ENCODE data around the gene AOPEP.

The AOPEP gene

DNA sequence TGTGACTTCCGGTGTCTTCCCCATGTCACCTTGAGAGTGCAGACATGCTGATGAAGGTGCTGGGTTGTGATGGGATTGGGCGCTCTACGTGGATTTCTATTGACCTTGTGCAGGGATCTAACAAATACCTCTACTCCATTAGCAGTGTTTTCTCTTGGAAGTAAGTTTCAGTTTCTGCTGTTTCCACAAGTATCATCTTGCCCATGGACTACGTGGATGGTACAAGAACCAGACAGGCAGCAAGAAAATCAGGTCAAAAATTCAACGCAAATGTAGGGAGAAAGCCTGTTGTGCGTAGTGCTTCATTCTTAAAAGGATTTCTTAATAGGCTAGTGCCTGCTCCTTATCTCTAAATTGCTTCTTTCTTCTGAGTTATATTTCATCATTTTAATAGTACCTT is 60.8 kb downstream of the AOPEP start:
- H3K36me3 Mint-ChIP-seq: peaks cover 2% of the 10 kb centered on the region
- H3K4me1 Mint-ChIP-seq: peaks cover 7% of the 10 kb centered on the region
- no peak overlapping the region for H3K27ac Mint-ChIP-seq
- H3K4me3 Mint-ChIP-seq: no peak overlapping the region
- no peaks in the 10 kb centered on the region for H3K27me3 Mint-ChIP-seq
- no peaks in the 10 kb centered on the region for H3K9me3 Mint-ChIP-seq

DNA sequence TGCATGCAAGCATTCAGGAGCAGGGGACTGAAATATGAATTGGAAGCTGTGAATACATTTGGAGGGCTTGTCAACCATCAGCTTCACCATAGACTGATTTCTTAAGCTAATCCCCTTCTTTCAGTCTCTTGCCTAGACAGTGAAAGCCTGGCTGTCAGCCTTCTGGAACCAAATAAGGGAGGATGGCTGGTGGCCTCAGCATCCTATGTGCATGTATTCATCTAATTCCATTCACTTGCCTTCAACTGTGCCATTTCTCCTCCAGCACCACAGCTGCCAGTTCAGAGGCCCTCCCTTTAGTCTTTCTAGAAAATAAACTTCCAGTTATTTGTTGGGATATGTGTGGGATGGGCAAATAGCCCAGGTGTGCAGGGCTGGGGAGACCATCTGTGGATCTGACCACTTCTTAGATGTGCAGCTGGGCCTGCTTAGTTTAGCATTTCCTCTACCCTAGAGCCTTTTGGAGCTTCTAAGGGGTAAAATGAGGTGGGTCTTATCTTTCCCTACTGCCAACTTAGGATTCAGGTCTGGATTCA is 62.1 kb downstream of the AOPEP start:
- no peak overlapping the region for H3K4me3 Mint-ChIP-seq
- peaks cover 10% of the 10 kb centered on the region for H3K36me3 Mint-ChIP-seq
- no peak overlapping the region for H3K27ac Mint-ChIP-seq
- H3K27me3 Mint-ChIP-seq: no peaks in the 10 kb centered on the region
- no peaks in the 10 kb centered on the region for H3K9me3 Mint-ChIP-seq
- peaks cover 7% of the 10 kb centered on the region for H3K4me1 Mint-ChIP-seq

DNA sequence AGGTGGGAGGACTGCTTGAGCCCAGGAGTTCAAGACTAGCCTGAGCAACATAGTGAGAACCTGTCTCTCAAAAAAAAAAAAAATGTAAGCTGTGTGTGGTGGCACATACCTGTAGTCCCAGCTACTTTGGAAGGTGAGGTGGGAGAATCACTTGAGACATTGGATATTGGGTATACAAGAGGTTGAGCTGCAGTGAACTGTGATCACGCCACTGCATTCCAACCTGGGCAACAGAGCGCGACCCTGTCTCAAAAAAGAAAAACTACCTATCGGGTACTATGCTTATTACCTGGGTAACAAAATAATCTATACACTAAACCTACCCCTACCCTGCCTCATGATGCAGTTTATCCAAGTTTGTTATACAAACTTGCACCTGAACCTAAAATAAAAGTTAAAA is 64.9 kb downstream of the AOPEP start:
- Mint-ChIP-seq H3K9me3 (no peaks in the 10 kb centered on the region), H3K36me3 (peaks cover 17% of the 10 kb centered on the region), H3K4me3 (no peak overlapping the region)

DNA sequence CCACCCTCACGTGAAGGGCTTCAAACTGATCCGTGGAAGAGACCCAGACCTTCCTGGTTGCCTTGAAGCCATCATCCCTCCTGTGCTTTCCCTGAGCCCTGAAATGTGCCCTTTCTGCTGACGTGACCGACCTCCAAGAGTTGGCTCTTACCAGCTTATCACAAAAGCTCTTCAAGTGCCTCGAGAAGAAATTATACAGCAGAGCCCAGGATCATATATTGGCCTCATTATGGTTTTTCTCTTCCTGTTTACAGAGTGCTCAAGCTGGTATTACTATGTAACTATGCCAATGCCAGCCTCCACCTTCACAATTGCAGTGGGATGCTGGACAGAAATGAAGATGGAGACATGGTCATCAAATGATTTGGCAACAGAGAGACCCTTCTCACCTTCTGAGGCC is 66.0 kb downstream of the AOPEP start:
- no peaks in the 10 kb centered on the region for H3K27me3 Mint-ChIP-seq
- H3K27ac Mint-ChIP-seq: no peak overlapping the region
- H3K9me3 Mint-ChIP-seq: no peaks in the 10 kb centered on the region
- H3K4me3 Mint-ChIP-seq: no peak overlapping the region
- H3K4me1 Mint-ChIP-seq: no peaks in the 10 kb centered on the region
- H3K36me3 Mint-ChIP-seq: peaks cover 21% of the 10 kb centered on the region

More for the DNA sequence above, 64.9 kb downstream of the AOPEP start:
- peaks cover 7% of the 10 kb centered on the region for H3K4me1 Mint-ChIP-seq
- H3K27me3 Mint-ChIP-seq: no peaks in the 10 kb centered on the region
- no peak overlapping the region for H3K27ac Mint-ChIP-seq

DNA sequence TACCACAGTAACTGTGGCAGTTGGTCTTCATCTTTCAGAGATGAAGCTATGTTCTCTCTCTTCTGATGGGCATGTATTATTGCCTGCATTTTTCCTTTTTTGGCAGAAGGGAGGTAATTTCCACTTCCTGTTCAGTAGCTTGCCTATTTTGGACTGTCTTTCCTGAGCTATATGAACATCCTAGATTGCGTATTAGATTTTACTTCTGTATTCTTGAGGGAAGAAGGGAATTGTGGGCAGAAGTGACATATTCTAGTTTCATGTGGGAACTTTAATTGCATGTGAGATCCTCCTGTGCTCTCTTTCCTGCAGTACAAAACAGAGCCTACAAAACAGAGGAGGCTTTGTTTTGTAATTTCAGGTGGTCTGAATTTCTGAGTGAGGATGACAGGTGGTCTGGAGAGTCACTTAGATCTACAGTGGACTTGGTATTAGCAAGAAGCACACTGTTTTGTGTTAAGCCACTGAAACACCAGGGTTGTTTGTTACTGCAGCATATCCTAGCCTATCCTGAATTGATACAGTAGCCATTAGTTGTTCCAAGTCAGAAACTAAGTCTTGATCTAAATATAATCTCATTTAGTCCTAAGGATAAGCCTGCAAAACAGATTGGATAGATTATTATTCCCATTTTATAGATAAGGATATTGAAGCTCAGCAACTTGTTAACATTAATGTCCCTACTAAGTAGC is 68.1 kb downstream of the AOPEP start:
- Mint-ChIP-seq H3K27me3 (no peaks in the 10 kb centered on the region), H3K27ac (no peak overlapping the region), H3K9me3 (no peaks in the 10 kb centered on the region), H3K4me1 (no peaks in the 10 kb centered on the region), H3K36me3 (peaks cover 25% of the 10 kb centered on the region), H3K4me3 (no peak overlapping the region)

DNA sequence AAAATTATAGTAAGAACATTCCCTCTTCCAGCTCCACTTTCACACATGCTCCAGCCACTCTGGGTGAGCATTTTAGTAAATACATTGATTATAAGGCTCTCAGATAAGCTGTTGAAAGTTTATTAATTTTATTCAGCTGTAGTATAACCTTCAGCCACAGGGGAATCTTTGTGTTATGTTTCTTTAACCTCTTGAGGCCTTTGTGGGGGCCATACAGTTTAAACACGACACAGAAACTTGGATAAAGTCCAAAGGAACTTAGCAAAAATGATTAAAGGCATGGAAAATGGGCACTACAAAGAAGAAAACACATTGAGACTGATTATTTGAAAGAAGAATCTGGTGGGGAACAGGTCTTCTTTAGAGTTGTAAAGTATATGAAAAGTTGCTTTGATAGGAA is 70.2 kb downstream of the AOPEP start:
- Mint-ChIP-seq H3K4me3 (no peak overlapping the region), H3K36me3 (peaks cover 32% of the 10 kb centered on the region), H3K27ac (no peak overlapping the region), H3K9me3 (no peaks in the 10 kb centered on the region), H3K27me3 (no peaks in the 10 kb centered on the region), H3K4me1 (no peaks in the 10 kb centered on the region)

DNA sequence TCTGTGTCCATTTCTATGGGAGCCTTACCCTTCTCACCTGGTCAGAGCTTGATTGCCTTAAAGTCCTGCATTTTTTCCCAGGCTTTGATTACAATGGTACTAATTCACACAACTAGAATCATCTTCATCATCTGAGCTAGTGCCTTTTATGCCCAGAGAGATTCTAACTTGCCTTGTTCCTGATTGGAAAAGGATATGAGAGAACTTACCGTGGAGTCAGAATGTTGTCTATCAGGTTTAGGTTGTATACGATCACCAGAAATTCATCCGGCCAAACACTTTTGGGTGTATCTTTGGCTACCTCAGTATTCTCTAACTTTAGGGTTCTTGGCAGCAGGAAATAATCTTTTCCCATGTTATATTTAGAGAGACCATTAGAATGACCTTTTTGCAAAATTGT is 71.7 kb downstream of the AOPEP start:
- Mint-ChIP-seq H3K4me3 (no peak overlapping the region), H3K27me3 (no peaks in the 10 kb centered on the region), H3K36me3 (peaks cover 30% of the 10 kb centered on the region), H3K4me1 (peaks cover 4% of the 10 kb centered on the region), H3K9me3 (no peaks in the 10 kb centered on the region), H3K27ac (no peak overlapping the region)

DNA sequence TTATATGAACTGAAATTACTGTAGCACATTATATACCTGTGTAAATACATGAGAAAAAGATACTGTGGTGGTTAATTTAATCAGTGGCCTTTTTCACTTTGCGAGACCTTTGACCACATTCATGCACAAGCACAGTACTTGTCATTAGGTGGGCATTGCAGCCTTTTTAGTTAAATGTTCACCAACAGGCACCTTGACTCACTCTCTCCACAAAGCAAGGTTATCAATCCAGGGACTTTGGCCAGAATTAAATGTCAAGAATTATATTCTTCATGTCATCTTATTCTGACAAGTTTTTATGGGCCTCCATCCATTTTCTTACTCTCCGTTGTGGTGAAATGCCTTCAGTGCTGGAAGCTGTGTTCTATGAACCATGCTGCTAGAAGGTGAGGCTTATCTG is 72.2 kb downstream of the AOPEP start:
- Mint-ChIP-seq H3K4me1 (peaks cover 4% of the 10 kb centered on the region), H3K4me3 (no peak overlapping the region), H3K9me3 (no peaks in the 10 kb centered on the region), H3K27ac (no peak overlapping the region), H3K36me3 (peaks cover 29% of the 10 kb centered on the region), H3K27me3 (no peaks in the 10 kb centered on the region)

DNA sequence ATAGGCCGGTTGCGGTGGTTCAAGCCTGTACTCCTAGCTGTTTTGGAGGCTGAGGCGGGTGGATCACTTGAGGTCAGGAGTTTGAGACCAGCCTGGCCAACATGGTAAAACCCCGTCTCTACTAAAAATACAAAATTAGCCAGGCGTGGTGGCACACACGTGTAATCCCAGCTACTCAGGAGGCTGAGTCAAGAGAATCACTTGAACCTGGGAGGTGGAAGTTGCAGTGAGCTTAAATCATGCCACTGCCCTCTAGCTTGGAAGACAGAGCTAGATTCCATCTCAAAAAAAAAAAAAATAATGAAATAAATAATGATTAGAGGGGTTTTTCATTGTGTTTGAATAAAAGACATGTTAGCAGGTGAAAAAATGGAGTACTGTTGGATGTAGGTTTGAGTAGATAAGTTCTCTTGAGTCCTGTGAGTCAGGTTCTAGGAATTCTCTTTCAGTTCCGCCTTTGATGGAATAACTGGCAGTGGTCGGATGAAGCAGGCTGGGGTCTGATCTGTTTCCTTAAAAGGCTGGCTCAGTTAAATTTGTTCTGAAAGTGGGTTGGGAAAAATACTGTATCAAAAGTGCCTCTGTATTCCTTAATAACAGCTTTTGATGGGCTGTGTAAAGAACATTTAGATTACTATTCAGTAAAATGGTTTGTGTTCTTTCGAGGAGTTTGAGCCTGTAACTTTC is 73.2 kb downstream of the AOPEP start:
- no peaks in the 10 kb centered on the region for H3K27me3 Mint-ChIP-seq
- H3K27ac Mint-ChIP-seq: no peak overlapping the region
- no peak overlapping the region for H3K4me3 Mint-ChIP-seq
- H3K4me1 Mint-ChIP-seq: peaks cover 4% of the 10 kb centered on the region
- no peaks in the 10 kb centered on the region for H3K9me3 Mint-ChIP-seq
- peaks cover 29% of the 10 kb centered on the region for H3K36me3 Mint-ChIP-seq

DNA sequence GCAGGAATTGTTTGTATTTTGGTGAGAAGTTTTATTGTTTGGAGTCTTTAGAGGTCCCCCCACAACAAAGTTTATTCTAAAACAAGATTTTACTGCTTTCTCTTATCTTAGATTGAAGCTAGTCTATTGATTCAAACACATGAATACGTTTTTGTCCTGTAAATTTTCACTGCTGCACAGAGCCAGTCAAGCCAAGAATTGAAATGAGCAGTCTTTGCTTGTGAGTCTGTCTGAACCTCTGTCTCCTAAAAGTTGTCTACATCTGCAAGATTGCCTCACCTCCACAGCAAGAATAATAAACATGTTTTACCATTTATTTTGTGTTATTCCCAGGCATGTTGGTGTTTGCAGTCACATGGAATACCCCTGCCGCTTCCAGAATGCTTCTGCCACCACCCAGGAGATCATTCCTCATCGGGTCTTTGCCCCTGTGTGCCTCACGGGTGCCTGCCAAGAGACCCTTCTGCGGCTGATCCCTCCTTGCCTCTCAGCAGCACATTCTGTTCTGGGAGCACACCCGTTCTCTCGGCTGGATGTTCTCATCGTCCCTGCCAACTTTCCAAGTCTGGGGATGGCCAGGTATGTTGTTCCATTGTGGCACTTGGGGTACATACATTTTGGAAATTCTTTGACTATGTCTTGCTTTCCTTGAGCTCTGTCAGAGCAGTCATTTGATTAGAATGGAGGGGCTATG is 74.1 kb downstream of the AOPEP start:
- no peaks in the 10 kb centered on the region for H3K9me3 Mint-ChIP-seq
- no peak overlapping the region for H3K27ac Mint-ChIP-seq
- H3K36me3 Mint-ChIP-seq: peaks cover 26% of the 10 kb centered on the region

DNA sequence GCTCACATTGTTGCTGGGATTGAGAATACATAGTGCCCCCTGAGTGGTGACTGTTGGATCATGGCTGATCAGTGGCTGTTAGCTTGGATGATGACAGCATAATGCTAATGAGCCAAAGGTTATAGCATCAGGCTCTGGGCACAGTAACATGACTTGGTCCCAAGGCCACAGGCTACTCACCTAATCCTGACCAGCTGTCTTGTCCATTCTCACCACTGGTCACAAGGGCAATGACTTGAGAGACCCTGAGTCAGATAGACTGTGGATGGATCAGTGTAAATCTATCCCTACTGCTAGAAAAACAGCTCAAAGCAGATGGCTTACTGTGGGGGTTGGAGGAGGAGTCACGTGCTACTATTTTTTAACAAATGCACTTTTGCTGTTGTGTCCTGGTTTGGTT is 74.7 kb downstream of the AOPEP start:
- H3K27me3 Mint-ChIP-seq: no peaks in the 10 kb centered on the region
- peaks cover 25% of the 10 kb centered on the region for H3K36me3 Mint-ChIP-seq
- no peak overlapping the region for H3K4me3 Mint-ChIP-seq
- no peaks in the 10 kb centered on the region for H3K9me3 Mint-ChIP-seq
- H3K4me1 Mint-ChIP-seq: peaks cover 7% of the 10 kb centered on the region
- H3K27ac Mint-ChIP-seq: no peak overlapping the region

More for the DNA sequence above, 74.1 kb downstream of the AOPEP start:
- H3K4me3 Mint-ChIP-seq: no peak overlapping the region
- peaks cover 4% of the 10 kb centered on the region for H3K4me1 Mint-ChIP-seq
- no peaks in the 10 kb centered on the region for H3K27me3 Mint-ChIP-seq

DNA sequence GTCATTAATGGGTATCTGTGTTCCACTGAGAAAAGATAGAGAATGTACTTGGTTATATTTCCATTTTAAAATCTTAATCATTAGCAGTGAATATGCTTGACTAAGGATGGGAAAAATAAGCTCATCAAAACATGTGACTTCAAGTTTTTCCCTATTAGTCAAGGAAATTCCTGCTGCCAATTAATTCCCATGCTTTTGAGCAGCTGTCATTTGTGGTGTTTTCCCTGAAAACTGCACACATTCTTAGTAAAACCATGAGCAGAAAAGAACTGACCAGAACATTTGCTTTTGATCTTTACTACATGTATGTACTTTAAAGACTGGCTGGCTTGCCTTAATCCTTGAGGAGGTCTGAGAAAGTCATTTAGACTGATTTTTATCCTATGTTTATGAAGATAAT is 75.2 kb downstream of the AOPEP start:
- peaks cover 26% of the 10 kb centered on the region for H3K36me3 Mint-ChIP-seq
- no peaks in the 10 kb centered on the region for H3K9me3 Mint-ChIP-seq
- no peak overlapping the region for H3K27ac Mint-ChIP-seq
- no peaks in the 10 kb centered on the region for H3K27me3 Mint-ChIP-seq
- peaks cover 11% of the 10 kb centered on the region for H3K4me1 Mint-ChIP-seq
- no peak overlapping the region for H3K4me3 Mint-ChIP-seq

DNA sequence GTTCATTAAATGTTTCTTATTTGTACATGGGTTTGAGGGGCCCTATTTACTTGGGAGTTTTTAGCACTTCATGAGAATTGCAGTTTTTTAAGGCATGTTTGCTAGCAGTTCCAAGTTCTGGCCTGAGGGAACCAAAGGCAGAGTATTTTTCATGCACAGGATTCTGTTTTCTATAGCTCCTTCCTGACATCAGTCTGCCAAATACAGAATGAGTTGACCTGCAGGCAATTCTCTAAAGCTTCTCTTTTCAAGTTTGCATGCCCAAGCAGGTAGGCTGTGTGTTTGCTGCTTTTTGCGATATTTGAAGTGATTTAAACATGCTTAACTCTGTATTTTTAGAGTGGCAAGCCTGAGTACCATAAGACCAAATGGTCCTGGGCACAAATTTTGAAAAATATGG is 75.8 kb downstream of the AOPEP start:
- H3K27ac Mint-ChIP-seq: no peak overlapping the region
- peaks cover 11% of the 10 kb centered on the region for H3K4me1 Mint-ChIP-seq

DNA sequence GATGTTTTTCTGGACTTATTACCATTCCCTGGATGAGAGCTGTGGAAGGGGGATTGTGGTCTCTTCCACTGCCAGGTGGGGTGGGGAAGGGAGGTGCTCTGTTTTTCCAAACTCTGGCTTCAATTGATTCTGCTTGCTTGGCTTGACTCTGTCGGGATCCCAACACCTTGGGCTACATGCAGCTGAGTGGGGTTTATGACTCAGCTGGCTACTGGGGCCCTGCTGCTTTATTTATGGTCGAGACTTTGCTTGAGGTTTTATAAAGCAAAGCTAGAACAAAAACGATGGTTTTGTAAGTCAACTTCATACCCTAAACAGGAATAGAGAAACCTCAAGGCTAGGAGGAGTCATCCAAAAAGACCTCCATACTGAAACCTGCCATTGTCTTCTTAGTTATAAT is 76.3 kb downstream of the AOPEP start:
- no peaks in the 10 kb centered on the region for H3K9me3 Mint-ChIP-seq
- H3K4me1 Mint-ChIP-seq: peaks cover 11% of the 10 kb centered on the region
- H3K36me3 Mint-ChIP-seq: peaks cover 28% of the 10 kb centered on the region
- H3K27ac Mint-ChIP-seq: no peak overlapping the region
- no peaks in the 10 kb centered on the region for H3K27me3 Mint-ChIP-seq
- no peak overlapping the region for H3K4me3 Mint-ChIP-seq

More for the DNA sequence above, 75.8 kb downstream of the AOPEP start:
- Mint-ChIP-seq H3K27me3 (no peaks in the 10 kb centered on the region), H3K4me3 (no peak overlapping the region), H3K36me3 (peaks cover 23% of the 10 kb centered on the region), H3K9me3 (no peaks in the 10 kb centered on the region)

DNA sequence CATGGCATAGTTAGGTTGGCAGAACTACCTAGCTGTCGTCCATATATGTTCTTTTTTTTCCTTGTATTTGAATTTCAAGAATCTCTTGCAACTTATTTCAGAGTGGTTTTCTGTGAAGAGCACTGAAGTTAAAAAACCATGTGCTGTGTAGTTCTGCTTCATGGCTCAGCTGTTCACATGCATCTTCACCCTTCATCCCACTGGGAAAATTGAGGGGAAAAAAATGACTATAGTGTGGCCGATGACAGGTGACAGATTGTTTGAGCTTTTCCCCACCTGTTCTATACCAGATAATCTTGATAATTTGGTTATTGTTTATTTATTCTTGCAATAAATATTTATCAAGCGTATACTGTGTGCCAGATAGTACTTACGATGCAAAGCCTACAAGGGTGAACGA is 77.8 kb downstream of the AOPEP start:
- Mint-ChIP-seq H3K4me1 (peaks cover 11% of the 10 kb centered on the region), H3K27me3 (no peaks in the 10 kb centered on the region), H3K27ac (no peak overlapping the region), H3K36me3 (peaks cover 26% of the 10 kb centered on the region), H3K9me3 (no peaks in the 10 kb centered on the region), H3K4me3 (no peak overlapping the region)

DNA sequence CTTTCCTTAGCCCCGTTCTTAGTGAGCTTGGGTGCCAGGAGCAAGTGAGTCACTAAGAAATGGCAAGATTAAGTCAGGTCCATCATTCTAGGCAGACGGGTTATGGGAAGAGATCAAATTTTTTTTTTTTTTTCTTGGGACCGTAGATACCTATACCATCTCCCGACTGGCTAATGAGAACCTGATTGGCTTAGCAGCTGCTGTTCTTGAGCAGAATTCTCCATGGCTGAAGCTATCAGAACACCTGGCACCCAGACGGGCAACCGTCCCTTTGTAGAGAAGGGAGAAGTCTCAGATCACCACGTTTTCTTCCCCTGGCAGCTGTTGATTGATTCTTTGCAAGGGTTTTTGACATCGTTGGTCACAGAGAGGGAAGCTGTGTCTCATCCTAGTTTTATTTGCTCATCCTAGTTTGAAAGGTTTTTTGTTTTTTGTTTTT is 78.6 kb downstream of the AOPEP start:
- no peak overlapping the region for H3K27ac Mint-ChIP-seq
- no peaks in the 10 kb centered on the region for H3K27me3 Mint-ChIP-seq
- H3K4me1 Mint-ChIP-seq: peaks cover 11% of the 10 kb centered on the region
- no peak overlapping the region for H3K4me3 Mint-ChIP-seq
- peaks cover 26% of the 10 kb centered on the region for H3K36me3 Mint-ChIP-seq
- no peaks in the 10 kb centered on the region for H3K9me3 Mint-ChIP-seq
